ENCODE measurements around the gene CFAP298.

DNA sequence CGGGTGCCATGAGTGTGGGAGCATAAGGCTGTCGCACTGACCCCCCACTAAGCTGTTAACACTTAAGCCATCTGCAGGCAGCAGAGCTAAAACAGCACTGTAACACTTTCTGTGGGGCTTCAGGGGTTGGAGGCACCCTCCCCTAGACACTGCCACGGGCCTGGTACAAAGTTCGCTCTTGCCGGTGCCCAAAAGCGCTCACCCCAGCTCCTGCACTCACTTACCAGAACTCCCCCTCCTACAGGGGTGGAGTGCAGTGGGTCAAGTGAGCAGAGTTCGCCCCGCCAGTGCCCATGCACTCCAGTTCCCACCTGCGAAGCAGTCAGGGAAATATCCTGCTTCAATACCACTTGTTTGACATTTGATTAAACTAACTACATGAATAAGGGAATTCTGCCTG lies 46.3 kb upstream of the CFAP298 start:
- TF ChIP-seq POLR2A (IDR thresholded peaks at IDR 0.05; ENCODE audit: low read depth, low read length) (no peak), JUN (IDR thresholded peaks at IDR 0.05; ENCODE audit: borderline replicate concordance, insufficient read depth, insufficient read length, low read depth) (no peak)
- TF ChIP-seq, protein P1, sequence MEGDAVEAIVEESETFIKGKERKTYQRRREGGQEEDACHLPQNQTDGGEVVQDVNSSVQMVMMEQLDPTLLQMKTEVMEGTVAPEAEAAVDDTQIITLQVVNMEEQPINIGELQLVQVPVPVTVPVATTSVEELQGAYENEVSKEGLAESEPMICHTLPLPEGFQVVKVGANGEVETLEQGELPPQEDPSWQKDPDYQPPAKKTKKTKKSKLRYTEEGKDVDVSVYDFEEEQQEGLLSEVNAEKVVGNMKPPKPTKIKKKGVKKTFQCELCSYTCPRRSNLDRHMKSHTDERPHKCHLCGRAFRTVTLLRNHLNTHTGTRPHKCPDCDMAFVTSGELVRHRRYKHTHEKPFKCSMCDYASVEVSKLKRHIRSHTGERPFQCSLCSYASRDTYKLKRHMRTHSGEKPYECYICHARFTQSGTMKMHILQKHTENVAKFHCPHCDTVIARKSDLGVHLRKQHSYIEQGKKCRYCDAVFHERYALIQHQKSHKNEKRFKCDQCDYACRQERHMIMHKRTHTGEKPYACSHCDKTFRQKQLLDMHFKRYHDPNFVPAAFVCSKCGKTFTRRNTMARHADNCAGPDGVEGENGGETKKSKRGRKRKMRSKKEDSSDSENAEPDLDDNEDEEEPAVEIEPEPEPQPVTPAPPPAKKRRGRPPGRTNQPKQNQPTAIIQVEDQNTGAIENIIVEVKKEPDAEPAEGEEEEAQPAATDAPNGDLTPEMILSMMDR (IDR thresholded peaks at IDR 0.05; ENCODE audit: extremely low read depth in 1 of 2, insufficient read depth in 1 of 2, low read depth in 1 of 2, low read length in 2 of 2), result no peak

Measured in endothelial cell of umbilical vein (primary cell).